WI38 (cell line): ENCODE measurements around the gene SPINK5.

Source experiments
- H3K4me3 ChIP-seq: 2 replicates; pipeline ENCODE4 v1.5.1; 2011; ENCODE audit warnings: low read depth, mild to moderate bottlenecking, control low read depth, low read length
- TF ChIP-seq, protein P1 (sequence below): IDR thresholded peaks from 2 replicates; pipeline ENCODE4 v1.5.1; 2012; ENCODE audit warnings: low read depth, mild to moderate bottlenecking, control low read depth, low read length

The SPINK5 gene

DNA sequence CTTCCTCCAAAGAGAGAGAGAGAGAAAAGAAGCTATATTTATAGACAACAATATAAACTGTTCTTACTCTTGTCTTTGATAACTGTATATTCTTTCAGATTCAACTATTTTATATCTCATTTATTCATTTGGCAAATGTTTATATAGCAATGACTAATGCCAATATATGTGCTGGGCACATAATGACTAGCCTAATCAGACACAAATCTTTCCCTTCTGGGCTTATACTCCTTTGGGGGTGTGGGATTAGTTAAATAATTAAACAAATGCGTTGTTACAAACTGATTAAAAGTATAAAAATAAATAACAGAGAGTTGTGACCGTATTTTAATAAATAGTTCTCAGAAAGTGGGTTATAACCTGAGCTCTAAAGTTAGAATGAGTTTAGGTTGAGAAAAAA, 108.6 kb downstream of the SPINK5 start:
- TF ChIP-seq, protein P1, sequence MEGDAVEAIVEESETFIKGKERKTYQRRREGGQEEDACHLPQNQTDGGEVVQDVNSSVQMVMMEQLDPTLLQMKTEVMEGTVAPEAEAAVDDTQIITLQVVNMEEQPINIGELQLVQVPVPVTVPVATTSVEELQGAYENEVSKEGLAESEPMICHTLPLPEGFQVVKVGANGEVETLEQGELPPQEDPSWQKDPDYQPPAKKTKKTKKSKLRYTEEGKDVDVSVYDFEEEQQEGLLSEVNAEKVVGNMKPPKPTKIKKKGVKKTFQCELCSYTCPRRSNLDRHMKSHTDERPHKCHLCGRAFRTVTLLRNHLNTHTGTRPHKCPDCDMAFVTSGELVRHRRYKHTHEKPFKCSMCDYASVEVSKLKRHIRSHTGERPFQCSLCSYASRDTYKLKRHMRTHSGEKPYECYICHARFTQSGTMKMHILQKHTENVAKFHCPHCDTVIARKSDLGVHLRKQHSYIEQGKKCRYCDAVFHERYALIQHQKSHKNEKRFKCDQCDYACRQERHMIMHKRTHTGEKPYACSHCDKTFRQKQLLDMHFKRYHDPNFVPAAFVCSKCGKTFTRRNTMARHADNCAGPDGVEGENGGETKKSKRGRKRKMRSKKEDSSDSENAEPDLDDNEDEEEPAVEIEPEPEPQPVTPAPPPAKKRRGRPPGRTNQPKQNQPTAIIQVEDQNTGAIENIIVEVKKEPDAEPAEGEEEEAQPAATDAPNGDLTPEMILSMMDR, result no peak
- H3K4me3 ChIP-seq, result no peak overlapping the region

DNA sequence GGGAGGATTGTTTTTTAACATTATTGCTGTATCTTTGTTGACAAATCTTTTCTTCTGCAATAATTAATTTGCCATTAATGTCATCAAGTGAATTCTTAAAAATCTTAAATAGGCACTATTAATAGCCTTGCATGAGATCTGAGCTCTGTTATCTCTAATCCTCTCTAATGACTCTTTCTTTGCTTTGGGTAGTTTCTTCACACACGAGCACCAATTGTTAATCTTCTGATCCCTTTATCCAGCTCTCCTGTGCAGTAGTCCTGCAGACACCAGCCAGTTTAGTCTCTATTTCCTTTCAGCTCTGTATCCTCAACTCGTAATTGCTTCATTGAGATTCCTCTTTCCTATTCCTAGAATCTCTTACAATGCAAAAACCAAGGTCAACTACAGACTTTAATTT, 112.7 kb downstream of the SPINK5 start:
- TF ChIP-seq, protein P1, result no peak
- H3K4me3 ChIP-seq, result no peak overlapping the region

DNA sequence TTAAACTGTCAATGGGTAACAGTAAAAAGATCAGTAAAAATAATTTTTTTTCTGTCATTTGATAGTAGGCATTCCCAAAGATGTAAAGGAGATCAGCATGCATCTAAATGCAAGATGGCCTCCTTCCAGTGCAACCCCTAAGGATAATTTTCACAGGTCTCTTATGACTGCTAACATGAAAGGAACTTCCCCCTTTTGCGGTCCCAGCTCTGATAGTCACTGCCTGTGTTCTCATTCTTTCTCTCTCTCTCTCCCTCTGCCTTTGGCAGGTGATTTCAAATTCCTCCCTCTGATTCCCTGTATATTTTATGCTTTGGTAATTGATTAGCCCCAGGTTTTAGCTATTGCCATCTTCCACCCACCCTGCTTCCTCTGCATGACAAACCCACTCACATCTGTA, 113.4 kb downstream of the SPINK5 start:
- TF ChIP-seq, protein P1, result no peak
- H3K4me3 ChIP-seq, result no peak overlapping the region

DNA sequence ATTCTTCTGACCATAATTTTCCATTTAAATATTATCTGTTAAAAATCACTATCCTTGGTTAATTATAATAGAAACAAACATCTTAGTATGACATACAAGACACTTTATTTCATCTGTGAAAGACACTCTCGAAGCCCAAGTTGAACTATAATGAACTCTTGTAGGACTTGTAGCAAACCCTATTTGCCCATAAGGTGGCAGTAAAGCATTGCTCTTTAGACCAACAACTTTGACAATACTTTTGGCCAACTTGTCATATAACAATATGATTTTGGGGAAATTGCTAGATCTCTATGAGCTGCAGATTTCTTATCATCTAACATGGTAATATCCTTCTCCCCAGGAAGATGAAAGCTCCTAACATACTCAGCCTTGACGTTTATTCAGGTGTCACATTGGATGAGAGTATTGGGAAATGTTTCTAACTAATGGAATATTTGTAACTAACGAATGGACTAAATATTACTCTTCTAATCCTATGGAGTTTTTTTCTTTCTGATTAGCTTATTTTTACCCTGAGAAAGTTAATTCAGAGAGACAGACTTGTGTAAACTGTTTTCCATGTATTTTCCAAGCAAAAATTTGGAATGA, 115.5 kb downstream of the SPINK5 start:
- no peak overlapping the region for H3K4me3 ChIP-seq
- TF ChIP-seq, protein P1, result peak; percentile 17; the same call in 1 of the 2 replicates

DNA sequence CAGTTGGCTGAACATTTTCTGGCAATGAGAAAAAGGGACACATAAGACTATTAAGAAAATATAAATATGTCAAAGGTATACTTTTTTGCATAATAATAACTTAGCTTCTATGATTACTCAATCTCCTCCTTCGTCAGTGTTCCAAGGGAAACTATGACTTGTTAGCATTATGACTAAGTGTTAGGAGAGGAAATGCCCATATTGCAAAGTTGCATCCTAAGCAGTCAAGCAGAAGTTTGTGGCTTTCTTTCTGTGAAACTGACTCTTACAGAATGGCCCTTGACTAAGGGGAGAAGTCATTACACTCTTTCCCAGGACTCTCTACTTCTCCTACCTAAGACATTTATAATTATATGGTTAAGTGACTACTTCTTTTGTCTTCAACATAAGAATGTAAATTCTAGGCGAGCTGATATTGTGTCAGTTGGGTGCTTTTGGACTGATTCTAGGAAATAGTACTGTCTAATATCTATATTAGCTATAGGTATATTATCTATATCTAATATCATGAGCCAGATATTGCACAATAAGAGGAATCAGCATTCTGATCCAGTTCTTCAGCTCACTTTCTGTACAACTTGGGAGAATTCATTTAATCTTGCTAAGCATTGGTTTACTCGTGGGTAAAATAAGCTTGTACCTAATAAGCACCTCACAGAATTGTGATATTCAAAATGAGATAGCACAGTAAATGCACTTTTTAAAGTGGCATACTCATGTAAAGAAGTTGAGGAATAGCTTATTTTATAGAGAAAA, 122.6 kb downstream of the SPINK5 start:
- TF ChIP-seq, protein P1, result no peak

More for the DNA sequence above, 122.6 kb downstream of the SPINK5 start:
- H3K4me3 ChIP-seq, result no peak overlapping the region
